Measurements from ENCODE around the gene ZNF451.
"Not testable (repeated sequence)": the region's sequence is repeated elsewhere in the genome, so short reads cannot be mapped to it uniquely, and the experiment has no call there.

ZNF451 gene, protein sequence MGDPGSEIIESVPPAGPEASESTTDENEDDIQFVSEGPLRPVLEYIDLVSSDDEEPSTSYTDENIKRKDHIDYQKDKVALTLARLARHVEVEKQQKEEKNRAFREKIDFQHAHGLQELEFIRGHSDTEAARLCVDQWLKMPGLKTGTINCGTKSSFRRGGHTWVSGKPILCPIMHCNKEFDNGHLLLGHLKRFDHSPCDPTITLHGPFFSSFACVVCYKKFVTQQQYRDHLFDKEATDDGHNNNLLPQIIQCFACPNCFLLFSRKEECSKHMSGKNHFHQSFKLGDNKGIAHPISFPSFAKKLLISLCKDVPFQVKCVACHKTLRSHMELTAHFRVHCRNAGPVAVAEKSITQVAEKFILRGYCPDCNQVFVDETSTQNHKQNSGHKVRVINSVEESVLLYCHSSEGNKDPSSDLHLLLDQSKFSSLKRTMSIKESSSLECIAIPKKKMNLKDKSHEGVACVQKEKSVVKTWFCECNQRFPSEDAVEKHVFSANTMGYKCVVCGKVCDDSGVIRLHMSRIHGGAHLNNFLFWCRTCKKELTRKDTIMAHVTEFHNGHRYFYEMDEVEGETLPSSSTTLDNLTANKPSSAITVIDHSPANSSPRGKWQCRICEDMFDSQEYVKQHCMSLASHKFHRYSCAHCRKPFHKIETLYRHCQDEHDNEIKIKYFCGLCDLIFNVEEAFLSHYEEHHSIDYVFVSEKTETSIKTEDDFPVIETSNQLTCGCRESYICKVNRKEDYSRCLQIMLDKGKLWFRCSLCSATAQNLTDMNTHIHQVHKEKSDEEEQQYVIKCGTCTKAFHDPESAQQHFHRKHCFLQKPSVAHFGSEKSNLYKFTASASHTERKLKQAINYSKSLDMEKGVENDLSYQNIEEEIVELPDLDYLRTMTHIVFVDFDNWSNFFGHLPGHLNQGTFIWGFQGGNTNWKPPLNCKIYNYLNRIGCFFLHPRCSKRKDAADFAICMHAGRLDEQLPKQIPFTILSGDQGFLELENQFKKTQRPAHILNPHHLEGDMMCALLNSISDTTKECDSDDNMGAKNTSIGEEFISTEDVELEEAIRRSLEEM

DNA sequence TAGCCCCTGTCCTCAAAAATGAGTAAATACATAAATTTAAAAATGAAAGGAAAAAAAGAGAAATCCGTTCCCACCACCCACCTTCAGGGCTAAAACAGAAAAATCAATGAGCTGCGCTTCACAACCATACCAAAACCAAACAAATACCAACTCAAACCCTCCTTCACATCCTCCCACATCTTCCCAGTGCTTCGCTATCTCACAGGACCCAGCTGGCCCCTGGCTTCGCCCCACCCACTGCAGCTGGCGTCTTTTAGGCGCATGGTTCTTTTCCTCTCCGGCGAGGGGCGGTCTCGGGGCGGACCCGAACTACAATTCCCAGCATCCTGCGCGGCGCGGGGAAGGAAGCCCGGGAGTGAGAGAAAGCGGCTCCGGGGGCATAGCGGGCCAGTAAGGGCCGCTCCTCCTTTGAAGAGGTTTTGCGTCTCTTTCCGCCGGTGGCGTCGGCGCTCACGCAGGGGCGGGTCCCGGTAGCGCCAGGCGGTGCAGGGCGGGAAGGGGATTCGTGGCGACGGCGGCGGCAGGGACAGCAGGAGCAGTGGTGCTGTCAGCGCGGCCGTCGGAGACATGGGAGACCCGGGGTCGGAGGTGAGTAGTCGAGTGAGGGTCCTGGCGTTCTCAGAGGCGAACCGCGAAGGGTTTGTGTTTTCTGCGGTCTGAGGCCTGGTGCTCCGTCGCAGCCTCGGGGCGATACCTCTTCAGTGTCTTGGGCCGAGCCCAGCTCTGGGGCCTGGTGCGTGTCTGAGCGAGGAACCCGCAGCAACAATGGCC, at the start of gene ZNF451:
TSS of gene ZNF451 (plus strand) at position 502 of the 771 bp plus-strand sequence. CDS start at position 568, 66 bp downstream.
- Histone ChIP-seq H3K4me3 (ENCODE audit: low read length) (peak within 1 kb of the TSS; percentile 62), H3K4me1 (ENCODE audit: insufficient read depth, low read length) (peaks cover 16% of the 10 kb centered on the region), H2AFZ (ENCODE audit: low read depth, low read length) (no peak within 1 kb of the TSS), H3K9me3 (ENCODE audit: low read length) (no peaks in the 10 kb centered on the region), H3K36me3 (ENCODE audit: insufficient read depth, low read length) (peaks cover 24% of the 10 kb centered on the region), H3K27me3 (ENCODE audit: insufficient read depth, low read length) (no peaks in the 10 kb centered on the region)

GRCh38 chr6:57044061-57044460, 45.9 kb upstream of the ZNF451 start:
- H3K4me3 ChIP-seq (ENCODE audit: low read length), result not testable (repeated sequence)

DNA sequence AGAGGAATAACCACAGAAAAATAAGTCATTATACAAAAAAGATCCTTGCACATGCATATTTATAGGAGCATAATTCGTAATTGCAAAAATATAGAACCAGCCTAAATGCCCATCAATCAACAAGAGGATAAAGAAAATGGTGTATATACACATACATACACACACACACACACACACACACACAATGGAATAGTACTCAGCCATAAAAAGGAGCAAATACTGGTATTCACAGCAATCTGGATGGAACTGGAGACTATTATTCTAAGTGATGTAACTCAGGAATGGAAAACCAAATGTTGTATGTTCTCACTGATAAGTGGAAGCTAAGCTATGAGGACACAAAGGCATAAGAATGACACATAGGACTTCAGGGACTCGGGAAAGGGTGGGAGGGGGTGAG, 45.4 kb upstream of the ZNF451 start:
- H2AFZ ChIP-seq (ENCODE audit: low read depth, low read length), result no peak overlapping the region
- H3K4me3 ChIP-seq (ENCODE audit: low read length), result no peak overlapping the region
- H3K4me1 ChIP-seq (ENCODE audit: insufficient read depth, low read length), result peaks cover 16% of the 10 kb centered on the region
- H3K9me3 ChIP-seq (ENCODE audit: low read length), result peaks cover 3% of the 10 kb centered on the region
- peaks cover 10% of the 10 kb centered on the region for H3K27me3 ChIP-seq (ENCODE audit: insufficient read depth, low read length)
- peaks cover 16% of the 10 kb centered on the region for H3K36me3 ChIP-seq (ENCODE audit: insufficient read depth, low read length)

More at GRCh38 chr6:57044061-57044460, 45.9 kb upstream of the ZNF451 start:
- H3K9me3 ChIP-seq (ENCODE audit: low read length); H2AFZ ChIP-seq (ENCODE audit: low read depth, low read length): not testable (repeated sequence)
- Histone ChIP-seq H3K27me3 (ENCODE audit: insufficient read depth, low read length) (peaks cover 10% of the 10 kb centered on the region), H3K4me1 (ENCODE audit: insufficient read depth, low read length) (peaks cover 12% of the 10 kb centered on the region), H3K36me3 (ENCODE audit: insufficient read depth, low read length) (peaks cover 11% of the 10 kb centered on the region)

DNA sequence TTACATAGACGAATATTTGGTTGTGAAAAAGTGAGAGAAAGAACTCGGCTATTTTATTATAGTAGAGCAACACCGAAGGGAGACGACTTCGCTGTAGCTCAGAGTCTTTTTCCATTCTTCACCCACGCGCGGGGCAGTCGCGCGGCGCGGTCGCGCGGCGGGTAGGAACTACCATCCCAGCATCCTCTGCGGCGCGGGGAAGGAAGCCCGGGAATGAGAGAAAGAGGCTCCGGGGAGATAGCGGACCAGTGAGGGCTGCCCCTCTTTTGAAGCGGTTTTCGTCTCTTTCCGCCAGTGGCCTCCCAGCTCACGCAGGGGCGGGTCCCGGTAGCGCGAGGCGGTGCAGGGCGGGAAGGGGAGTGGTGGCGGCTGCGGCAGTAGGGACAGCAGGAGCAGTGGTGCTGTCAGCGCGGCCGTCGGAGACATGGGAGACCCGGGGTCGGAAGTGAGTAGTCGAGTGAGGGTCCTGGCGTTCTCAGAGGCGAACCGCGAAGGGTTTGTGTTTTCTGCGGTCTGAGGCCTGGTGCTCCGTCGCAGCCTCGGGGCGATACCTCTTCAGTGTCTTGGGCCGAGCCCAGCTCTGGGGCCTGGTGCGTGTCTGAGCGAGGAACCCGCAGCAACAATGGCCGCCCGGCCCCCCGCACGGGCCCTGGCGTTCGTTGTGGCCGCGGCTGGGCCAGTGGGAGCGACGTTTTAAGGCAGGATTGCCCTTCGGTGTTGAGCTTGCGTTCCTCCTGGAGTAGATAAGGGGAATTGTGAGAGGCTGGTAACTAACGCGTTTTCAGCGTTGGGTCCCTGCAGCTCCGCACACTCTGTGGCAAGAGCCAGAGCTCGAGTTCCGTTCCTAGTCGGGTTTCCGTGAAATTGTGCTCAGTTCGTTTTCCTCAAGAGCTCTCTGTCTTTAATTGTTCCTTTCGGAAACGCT, 43.4 kb upstream of the ZNF451 start, which contains the start of gene KIAA1586:
TSS of gene KIAA1586 (plus strand) at position 362 of the 925 bp plus-strand sequence. CDS start at position 425, 63 bp downstream.
- Histone ChIP-seq H3K36me3 (ENCODE audit: insufficient read depth, low read length) (peaks cover 34% of the 10 kb centered on the region), H2AFZ (ENCODE audit: low read depth, low read length) (peak within 1 kb of the TSS; percentile 100), H3K4me1 (ENCODE audit: insufficient read depth, low read length) (peaks cover 16% of the 10 kb centered on the region), H3K4me3 (ENCODE audit: low read length) (peak within 1 kb of the TSS; percentile 65)
- H3K27me3 ChIP-seq (ENCODE audit: insufficient read depth, low read length); H3K9me3 ChIP-seq (ENCODE audit: low read length): not testable (repeated sequence)

- Histone ChIP-seq H3K4me1 (ENCODE audit: insufficient read depth, low read length) (peaks cover 16% of the 10 kb centered on the region), H3K36me3 (ENCODE audit: insufficient read depth, low read length) (peaks cover 39% of the 10 kb centered on the region)
- not testable (repeated sequence) for H3K4me3 ChIP-seq (ENCODE audit: low read length); H2AFZ ChIP-seq (ENCODE audit: low read depth, low read length); H3K9me3 ChIP-seq (ENCODE audit: low read length); H3K27me3 ChIP-seq (ENCODE audit: insufficient read depth, low read length)
Measured at GRCh38 chr6:57047257-57047585, 42.8 kb upstream of the ZNF451 start.

- Histone ChIP-seq H3K4me3 (ENCODE audit: low read length) (peak overlapping the region; percentile 50), H3K4me1 (ENCODE audit: insufficient read depth, low read length) (peaks cover 16% of the 10 kb centered on the region), H3K36me3 (ENCODE audit: insufficient read depth, low read length) (peaks cover 46% of the 10 kb centered on the region)
- not testable (repeated sequence) for H2AFZ ChIP-seq (ENCODE audit: low read depth, low read length); H3K27me3 ChIP-seq (ENCODE audit: insufficient read depth, low read length); H3K9me3 ChIP-seq (ENCODE audit: low read length)
Measured at GRCh38 chr6:57047859-57048258, 42.1 kb upstream of the ZNF451 start.

GRCh38 chr6:57048577-57048976, 41.4 kb upstream of the ZNF451 start:
- Histone ChIP-seq H3K9me3 (ENCODE audit: low read length) (no peaks in the 10 kb centered on the region), H3K4me3 (ENCODE audit: low read length) (peak overlapping the region; percentile 50), H3K27me3 (ENCODE audit: insufficient read depth, low read length) (no peaks in the 10 kb centered on the region), H3K4me1 (ENCODE audit: insufficient read depth, low read length) (peaks cover 16% of the 10 kb centered on the region), H2AFZ (ENCODE audit: low read depth, low read length) (no peak overlapping the region), H3K36me3 (ENCODE audit: insufficient read depth, low read length) (peaks cover 53% of the 10 kb centered on the region)

DNA sequence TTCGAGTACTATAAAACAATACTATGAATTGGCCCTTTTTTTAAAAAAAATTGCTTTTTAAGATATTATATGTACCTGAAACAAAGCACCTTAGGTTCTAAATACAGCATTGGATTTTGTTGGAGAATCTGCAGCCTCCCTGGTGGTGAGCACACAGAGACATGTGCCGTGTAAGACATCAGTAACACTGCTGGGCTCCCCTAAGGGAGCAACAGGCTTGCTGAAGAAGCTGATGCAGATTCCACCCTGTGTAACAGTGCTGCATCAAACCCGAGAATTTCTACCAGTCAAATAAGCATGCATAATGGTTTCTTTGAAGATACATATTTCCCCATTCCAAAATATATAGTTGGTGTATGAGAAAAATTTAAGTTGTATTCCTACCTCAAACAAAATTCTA, 26.1 kb upstream of the ZNF451 start:
- H3K27me3 ChIP-seq (ENCODE audit: insufficient read depth, low read length), result no peaks in the 10 kb centered on the region
- no peak overlapping the region for H3K4me3 ChIP-seq (ENCODE audit: low read length)
- H2AFZ ChIP-seq (ENCODE audit: low read depth, low read length), result no peak overlapping the region

GRCh38 chr6:57064809-57065208, 25.2 kb upstream of the ZNF451 start:
- Histone ChIP-seq H3K36me3 (ENCODE audit: insufficient read depth, low read length) (peaks cover 32% of the 10 kb centered on the region), H3K27me3 (ENCODE audit: insufficient read depth, low read length) (no peaks in the 10 kb centered on the region), H3K4me3 (ENCODE audit: low read length) (no peak overlapping the region), H2AFZ (ENCODE audit: low read depth, low read length) (no peak overlapping the region), H3K9me3 (ENCODE audit: low read length) (no peaks in the 10 kb centered on the region), H3K4me1 (ENCODE audit: insufficient read depth, low read length) (no peaks in the 10 kb centered on the region)

More for the DNA sequence above, 26.1 kb upstream of the ZNF451 start:
- Histone ChIP-seq H3K4me1 (ENCODE audit: insufficient read depth, low read length) (no peaks in the 10 kb centered on the region), H3K9me3 (ENCODE audit: low read length) (no peaks in the 10 kb centered on the region), H3K36me3 (ENCODE audit: insufficient read depth, low read length) (peaks cover 36% of the 10 kb centered on the region)

DNA sequence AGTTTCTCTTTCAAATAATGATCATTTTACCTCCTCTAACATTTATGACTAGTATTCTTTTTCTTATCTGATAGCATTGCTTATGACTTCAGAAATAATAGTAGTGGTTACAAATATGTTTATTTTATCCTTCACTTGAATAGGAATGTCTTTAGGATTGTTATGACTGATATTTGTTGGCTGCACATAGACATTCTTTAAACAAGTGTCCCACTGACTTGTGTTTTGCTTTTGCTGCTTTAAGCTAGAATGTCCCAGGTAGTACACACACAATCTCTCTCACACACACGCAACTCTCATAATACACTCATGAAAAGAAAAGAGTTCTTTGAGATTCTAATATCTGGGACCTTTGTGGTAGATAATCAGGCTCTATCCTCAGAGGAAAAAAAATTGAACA, 21.9 kb upstream of the ZNF451 start:
- no peak overlapping the region for H2AFZ ChIP-seq (ENCODE audit: low read depth, low read length)
- no peaks in the 10 kb centered on the region for H3K4me1 ChIP-seq (ENCODE audit: insufficient read depth, low read length)
- H3K9me3 ChIP-seq (ENCODE audit: low read length), result no peaks in the 10 kb centered on the region
- H3K36me3 ChIP-seq (ENCODE audit: insufficient read depth, low read length), result peaks cover 20% of the 10 kb centered on the region
- H3K4me3 ChIP-seq (ENCODE audit: low read length), result no peak overlapping the region
- H3K27me3 ChIP-seq (ENCODE audit: insufficient read depth, low read length), result no peaks in the 10 kb centered on the region

GRCh38 chr6:57069228-57069627, 20.8 kb upstream of the ZNF451 start:
- Histone ChIP-seq H2AFZ (ENCODE audit: low read depth, low read length) (no peak overlapping the region), H3K27me3 (ENCODE audit: insufficient read depth, low read length) (no peaks in the 10 kb centered on the region), H3K4me1 (ENCODE audit: insufficient read depth, low read length) (no peaks in the 10 kb centered on the region), H3K4me3 (ENCODE audit: low read length) (no peak overlapping the region), H3K36me3 (ENCODE audit: insufficient read depth, low read length) (peaks cover 17% of the 10 kb centered on the region), H3K9me3 (ENCODE audit: low read length) (no peaks in the 10 kb centered on the region)

- Histone ChIP-seq H3K27me3 (ENCODE audit: insufficient read depth, low read length) (no peaks in the 10 kb centered on the region), H2AFZ (ENCODE audit: low read depth, low read length) (no peak overlapping the region), H3K9me3 (ENCODE audit: low read length) (no peaks in the 10 kb centered on the region), H3K4me1 (ENCODE audit: insufficient read depth, low read length) (no peaks in the 10 kb centered on the region), H3K4me3 (ENCODE audit: low read length) (no peak overlapping the region), H3K36me3 (ENCODE audit: insufficient read depth, low read length) (peaks cover 16% of the 10 kb centered on the region)
Measured at GRCh38 chr6:57069920-57070331, 20.1 kb upstream of the ZNF451 start.
